Activated CD4-positive, alpha-beta T cell treated with anti-CD3 and anti-CD28 coated beads for 24 hours (primary cell): Measurements from ENCODE around the gene ADAMTSL3.
"Not testable (repeated sequence)": the region's sequence is repeated elsewhere in the genome, so short reads cannot be mapped to it uniquely, and the experiment has no call there.

ENCODE experiments used
- DNase-seq, 2 donors: peaks; one replicate each; pipeline ENCODE4 v3.0.0-alpha.2; 2020; ENCODE audit warnings: low read depth in 2 of 2

Gene ADAMTSL3

DNA sequence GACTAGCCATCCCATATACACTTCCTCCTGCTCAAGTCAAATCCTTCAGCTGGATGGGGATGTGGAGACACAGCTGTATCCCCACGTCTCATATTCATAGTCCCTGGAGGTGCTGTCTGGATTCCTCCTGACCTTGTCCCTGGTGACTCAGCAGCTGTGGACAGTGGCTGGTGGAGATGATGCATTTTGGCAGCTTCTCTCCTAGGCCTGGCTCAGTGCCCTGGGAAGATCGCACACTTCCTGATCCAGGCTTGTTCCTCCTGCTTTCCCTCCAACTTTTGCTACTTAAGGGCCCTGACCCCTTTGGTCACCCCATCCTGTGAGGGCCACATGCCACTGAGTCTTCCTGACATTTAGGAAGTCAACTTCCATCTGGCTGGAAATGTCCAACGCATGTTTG is 44.4 kb downstream of the ADAMTSL3 start:
- no peak for DNase-seq

DNA sequence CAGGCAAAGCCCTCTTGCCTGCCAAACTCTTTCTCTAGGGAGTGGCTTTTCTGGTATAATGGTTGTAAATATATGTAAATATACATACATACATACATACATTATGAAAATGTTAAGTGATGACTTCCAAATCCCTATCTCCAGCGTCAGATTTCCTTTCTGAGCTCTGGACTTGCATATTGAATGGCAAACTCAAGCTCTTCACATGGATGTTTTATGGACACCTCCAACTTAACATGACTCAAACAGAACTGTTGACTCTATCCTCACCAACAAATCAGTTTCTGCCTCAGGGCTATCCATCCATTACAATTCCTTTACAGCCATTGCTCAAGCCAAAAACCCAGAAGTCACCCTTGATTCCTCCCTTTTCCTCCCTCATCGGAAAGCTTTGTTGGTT is 45.1 kb downstream of the ADAMTSL3 start:
- no peak for DNase-seq

DNA sequence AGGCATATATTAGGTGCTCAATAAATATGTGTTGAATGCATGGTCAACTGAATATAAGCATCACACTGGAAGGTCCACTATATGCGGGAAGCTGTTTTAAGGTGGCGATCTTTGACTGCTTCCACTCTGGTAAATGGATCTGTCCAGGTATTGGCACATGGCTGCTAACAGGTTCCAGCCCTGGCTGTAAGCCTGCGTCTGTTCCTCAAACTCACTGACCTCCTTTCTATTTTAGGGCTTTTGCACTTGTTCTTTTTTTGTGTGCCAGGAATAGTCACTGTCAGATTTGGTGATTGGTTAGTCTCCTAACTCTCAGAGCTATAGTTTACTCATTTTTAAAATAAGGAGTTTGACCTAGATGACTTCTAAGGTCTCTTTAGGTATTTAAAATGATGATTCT is 46.2 kb downstream of the ADAMTSL3 start:
- no peak for DNase-seq

DNA sequence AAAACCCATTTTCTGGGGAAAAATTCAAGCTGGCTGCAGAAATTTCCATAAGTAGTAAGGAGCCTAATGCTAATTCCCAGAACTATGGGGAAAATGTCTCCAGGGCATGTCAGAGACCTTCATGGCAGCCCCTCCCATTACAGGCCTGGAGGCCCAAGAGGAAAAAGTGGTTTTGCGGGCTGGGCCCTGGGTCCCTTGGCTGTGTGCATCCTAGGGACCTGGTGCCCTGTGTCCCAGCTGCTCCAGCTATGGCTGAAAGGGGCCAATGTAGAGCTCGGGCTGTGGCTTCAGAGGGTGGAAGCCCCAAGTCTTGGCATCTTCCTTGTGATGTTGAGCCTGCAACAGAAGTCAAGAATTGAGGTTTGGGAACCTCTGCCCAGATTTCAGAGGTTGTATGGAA is 48.4 kb downstream of the ADAMTSL3 start:
- not testable (repeated sequence) for DNase-seq

DNA sequence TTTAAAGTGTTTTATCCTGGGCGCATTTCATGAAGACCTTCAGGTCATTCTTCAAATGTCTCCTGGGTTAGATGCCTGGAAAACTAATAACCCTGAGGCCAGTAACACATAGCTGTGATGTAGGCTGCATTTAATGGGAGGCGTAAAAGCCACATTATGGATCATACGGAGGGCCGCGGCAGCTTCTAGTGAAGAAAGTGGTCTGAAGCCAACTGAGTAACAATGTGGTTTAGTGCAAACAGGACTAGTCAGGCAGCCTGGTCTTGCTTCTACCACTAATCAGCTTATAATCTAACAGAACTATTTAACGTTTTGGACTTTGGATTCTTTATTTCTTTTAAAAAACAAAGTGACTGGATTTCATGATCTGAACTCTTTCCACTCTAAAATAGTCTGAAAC is 54.4 kb downstream of the ADAMTSL3 start:
- no peak for DNase-seq

DNA sequence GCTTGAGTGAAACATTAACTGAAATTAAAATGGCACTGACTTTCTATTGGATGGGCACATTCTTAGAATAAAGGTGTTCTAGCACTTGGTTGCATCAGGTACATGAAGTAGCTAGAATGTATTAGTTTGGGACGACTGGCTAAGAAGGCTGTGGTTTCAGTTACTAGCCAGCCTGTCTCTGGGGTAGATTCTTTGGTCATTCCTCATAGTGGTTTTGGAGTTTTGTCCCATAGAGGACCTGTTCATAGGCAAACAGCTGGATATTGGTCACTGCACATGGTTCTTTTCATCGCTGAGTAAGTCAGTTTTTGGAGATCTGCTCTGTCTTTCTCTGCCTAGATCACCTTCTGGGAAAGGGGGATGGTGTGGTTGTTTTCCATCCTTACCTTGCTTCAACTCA is 55.3 kb downstream of the ADAMTSL3 start:
- DNase-seq: no peak

DNA sequence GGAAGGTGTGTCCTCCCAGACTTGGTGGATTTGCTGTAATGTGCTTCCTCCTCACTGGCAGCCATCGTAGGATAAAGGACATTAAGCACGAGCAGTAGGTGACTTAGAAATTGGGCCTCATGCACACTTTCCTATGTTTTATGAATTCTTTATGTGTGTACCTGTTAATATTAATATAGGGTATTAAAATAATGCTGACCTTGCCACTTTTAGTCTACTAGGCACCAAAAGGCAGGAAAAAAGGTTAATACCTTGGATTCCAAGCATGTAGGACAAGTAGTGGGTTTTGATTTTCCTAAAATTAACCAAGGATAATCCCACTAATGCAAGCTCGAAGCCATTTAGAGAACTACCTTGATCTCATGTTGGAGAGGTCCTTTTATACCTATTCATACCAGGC is 55.9 kb downstream of the ADAMTSL3 start:
- no peak for DNase-seq

DNA sequence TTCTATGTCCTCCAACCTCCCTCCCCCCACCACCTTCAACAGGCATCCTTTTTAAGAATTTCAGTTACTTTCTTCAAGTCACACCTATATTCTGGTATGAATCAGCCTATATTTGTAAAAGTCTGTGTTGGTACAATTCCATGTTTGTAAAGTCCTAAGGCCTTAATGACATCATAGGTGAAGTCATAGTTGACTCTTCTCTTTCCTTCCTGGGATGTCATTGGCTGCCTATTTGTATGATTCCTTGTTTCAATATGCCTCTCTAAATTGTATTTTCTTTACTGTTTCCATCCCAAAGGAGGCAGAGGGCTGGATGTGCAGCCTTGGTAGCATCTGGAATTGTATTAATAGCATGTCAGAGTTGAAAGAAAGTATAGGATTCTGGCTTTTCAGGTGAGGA is 56.5 kb downstream of the ADAMTSL3 start:
- no peak for DNase-seq

DNA sequence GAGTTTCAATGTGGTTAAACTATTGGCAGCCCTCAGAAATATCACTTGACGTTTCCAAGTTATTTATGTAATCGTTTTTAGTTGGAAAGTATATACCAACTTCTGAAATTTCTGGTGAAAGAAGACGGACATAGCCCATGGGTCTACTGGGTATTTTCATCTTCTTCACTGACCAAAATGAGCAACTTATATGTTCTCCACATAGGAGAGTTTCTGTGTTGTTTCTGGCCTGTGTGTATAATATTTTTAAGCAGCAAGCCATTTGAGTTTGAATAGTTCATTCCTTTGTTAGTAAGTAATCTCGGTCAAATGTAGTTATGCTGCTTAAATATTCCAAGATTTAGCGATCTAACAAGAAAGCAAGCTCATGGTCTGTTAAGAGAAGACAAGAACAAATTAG is 57.3 kb downstream of the ADAMTSL3 start:
- no peak for DNase-seq

DNA sequence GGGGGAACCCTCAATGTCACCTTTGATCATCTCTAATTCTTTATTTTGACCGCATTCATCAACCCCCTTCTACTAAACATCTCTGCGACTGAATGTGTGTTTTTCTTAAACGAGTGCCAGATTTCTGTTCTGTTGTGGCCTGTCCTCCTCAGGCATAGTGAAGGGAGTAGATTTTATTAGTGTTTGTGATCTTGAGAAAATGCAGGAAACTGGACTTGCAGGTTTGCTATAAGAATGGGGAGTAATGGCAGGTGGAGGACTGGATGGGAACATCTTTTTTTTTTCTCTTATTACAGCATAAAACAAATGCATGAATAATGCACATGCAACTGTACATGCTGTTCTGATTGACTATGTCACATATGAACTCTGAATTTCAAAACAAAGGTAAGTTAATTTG is 59.3 kb downstream of the ADAMTSL3 start:
- no peak for DNase-seq

DNA sequence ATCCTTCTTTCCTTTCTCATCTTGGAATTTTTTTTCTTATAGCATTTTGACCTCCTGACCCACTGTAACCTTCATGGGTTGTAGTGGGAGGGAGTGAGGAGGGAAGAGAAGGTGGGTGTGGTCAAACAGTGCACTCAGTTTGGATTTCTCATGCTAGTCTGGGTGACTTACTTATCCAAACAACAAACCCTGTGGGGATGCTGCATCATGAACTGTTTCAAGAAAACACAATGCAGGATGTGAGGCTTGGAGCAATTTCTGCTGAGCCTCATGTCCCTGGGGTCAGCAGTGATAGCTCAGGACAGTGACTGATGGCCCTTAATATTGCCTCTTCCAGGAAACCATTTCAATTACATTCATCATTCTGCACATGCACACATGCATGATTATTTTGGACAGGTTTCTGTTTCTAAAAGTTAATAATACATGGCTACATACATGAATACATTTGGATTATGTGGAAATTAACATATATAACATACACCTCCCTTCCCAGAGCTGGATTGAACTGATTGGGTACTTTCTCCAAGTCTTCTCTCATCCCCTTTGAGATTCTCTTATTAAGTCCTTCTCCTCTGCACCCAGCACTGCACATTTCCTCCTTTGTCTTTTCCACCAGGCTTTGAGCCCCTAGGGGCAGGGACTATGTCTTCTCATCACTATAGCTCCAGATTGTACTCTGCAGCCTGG is 61.2 kb downstream of the ADAMTSL3 start:
- DNase-seq: no peak

DNA sequence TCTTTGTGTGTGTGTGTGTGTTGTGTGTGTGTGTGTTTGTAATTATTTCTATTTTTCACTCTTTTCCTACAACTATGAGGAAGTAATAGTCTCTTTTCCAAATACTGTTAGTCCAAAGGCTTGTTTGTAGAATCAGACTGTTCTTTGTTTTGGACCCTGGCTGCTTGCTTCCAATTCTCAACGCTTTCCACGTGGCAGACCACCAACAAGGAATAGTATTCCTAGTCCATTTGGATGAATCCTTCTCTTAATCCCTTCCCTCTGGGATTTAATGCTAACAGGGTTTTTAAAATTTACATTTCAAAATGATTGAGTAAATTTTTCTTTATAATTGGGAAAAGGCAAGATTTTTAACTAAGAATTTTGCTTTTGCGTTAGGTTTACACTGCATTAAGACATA is 62.7 kb downstream of the ADAMTSL3 start:
- DNase-seq: no peak

DNA sequence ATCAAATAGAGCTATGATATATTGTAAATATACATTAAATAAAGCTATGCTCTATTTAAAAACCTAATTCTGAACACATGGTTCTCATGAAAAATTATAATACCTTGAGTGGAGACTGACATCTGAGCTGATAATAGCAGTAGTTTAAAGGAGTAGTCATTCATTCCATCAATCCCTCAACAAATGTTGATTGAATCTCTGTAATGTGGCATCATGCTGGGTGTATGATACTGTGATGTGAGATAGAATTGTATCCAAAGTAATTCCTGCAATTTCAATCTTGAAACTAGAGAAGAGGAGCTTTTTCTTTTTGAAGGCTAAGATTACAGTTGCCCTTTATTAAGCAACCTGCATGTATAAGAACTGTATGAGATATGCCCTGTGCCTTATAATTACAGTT is 63.1 kb downstream of the ADAMTSL3 start:
- DNase-seq: no peak

DNA sequence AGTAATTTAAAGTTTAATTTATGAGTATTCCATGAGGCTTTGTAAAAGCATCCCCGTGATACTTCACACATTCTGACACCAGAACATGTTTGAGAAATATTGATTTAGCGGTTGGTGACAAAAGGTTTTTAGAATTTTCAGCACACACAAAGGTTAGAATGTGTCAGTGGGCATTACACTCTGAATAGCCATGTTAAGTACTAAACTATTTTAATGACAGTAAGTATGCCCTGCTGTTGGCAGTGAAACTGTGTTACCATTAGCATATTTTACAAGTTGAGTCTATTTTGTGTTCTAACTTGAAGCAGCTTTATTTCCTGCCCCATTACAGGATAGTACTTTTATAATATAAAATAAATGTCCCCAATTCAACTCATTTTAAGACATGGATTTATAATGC is 66.5 kb downstream of the ADAMTSL3 start:
- DNase-seq: no peak

DNA sequence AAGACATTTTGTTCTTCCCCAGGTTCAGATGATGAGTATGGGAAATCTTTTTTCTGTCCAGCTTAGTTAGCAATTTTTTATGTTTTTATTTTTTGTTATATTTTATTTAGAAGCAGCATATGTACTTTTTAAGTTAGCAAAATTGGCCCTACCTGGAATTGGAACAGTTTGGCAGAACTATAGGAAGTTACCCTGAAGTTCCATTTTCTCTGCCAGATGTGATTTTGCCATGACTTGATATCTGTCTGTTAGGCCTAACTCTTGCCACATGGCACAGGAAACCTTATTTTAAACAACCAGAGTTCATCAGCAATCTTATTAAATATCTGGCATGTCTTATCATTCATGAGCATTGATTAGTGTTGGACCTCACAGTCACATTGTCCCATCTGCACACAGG is 67.1 kb downstream of the ADAMTSL3 start:
- no peak for DNase-seq

DNA sequence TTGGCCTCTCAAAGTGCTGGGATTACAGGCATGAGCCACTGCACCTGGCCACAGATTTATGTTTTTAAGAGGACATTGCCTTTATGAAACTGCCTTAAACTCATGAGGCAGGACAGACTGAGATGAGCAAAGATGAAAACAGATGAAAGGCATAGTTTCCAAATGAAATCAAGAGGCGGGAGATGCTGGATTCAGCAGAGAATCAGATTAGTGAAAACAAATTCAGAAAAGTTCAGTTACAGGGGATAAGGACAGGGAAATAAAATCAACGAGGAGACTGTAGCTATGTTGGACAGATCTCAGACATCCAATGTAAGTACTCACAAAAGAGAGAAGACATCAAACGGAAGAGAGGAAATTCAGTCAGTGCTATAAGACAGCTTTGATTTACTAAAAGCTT is 68.1 kb downstream of the ADAMTSL3 start:
- no peak for DNase-seq

DNA sequence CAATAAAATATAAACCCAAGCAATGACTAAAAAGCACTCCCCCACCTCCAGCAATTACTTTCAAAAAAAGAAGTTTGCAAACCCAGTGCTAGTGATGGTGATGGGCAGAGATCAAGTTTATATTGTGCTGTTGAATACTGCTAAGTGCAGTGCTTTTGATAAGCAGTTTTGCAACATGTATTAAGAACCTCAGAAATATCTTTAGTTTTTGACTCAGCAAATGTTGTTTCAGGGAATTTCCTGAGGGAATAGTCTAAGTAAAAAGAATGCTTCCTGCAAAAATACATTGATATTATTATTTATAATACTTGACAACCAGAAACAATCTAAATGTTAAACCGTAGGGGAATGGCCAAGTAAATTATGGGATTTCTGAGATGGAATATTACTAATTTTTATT is 69.3 kb downstream of the ADAMTSL3 start:
- DNase-seq: no peak

DNA sequence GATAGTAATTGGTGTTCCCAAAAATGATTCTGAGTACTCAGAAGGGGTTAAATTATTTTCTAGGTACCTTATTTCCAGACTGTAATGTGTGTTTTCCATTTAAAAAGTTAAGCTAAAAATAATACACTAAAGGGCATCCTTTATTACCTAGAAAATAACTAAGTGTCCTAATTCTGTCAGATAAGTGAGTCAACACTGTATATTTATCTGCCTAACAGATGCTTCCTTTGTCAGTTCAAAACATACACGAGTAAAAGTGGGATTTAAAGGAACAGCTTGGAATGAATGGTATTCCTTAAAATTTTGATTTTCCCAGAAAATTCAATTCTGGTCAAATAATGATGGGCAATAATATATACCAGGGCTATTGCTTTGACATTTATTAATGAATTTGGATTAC is 78.3 kb downstream of the ADAMTSL3 start:
- DNase-seq: no peak

DNA sequence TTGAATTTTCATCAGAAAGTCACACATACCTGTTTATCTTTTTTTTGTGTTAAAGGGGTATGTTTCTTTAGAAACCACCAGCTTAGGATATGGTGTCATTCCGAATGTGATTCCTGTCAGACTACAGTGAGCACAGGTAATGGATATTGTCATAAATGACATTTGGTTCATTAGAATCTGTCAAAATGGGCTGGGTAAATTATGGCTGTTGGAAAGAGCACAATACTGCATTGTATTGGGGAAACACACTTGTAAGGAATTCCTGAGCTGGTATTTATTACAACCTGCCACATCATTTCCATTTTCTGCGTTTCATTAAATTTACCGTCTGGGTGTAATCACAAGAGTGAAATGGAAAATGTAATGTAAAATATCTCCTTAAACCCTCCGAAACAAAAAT is 78.8 kb downstream of the ADAMTSL3 start:
- DNase-seq: no peak

DNA sequence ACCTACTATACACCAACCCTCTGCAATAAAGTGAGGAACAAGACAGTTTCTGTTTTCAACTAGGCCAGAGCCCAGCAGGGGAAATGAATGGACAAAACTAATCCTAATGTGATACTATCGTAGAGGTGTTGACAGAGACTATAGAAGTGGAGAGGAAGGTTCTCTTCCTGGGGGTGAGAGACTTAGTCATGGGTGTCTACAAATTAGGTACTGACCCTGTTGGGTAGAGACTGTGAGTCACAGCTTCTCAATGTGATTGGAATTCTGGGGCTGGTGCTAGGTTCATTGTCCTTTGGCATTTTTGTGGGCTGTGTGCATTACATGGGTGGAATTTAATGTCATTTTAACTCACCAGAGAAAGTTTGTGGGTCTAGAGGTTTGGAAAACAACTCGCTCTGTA is 79.3 kb downstream of the ADAMTSL3 start:
- no peak for DNase-seq

DNA sequence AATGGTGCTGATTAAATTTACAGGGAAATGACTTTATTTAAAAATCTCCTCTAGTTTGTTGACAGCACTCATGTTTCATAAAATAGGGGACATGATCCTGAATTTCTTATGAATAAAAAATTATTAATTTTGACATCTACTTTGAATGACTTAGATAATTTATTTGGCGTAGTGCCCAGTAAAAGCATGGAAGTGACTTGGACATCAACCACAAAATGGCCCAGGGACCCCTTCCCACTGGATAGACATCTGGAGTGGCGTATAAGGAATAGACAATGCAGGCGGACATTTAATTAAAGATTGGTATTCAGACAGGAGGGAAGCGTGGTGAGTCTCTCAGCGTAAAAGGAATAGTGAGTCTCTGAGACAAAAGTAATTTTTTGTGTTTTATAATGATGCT is 79.8 kb downstream of the ADAMTSL3 start:
- no peak for DNase-seq

DNA sequence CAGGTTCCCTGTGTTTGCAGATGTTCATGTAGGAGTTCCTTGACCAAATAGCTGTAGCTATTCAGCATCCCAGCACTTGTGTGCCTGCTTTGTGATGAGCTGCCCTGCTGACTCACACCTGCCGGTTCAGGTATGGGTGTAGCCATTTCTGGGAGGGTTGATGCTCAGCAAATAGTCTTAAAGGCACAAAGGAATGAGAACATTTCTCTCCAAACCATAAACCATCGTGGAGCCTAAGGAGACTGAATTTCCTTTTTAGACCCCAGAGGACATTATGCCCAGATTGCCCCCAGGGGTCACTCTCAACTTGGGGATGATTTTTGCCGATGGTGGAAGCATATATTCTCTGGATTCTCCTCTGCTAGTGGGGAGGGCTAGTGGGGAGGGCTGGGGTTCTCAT is 80.6 kb downstream of the ADAMTSL3 start:
- DNase-seq: no peak

DNA sequence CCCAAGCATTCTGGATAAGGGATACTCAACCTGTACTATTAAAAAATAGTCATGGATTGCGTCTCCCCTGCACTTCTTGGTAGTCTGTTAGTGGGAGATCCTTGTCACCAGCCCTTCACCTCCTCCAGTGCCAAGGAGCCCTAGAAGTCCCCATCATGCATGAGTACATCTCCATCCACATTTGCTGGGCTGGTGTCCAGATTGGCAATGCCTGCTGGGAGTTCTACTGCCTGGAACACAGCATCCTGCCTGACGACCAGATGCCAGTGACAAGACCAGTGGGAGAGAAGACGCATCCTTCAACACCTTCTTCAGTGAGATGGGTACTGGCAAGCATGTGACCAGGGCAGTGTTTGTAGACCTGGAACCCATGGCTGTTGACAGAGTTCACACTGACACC is 85.7 kb downstream of the ADAMTSL3 start:
- DNase-seq: no peak

DNA sequence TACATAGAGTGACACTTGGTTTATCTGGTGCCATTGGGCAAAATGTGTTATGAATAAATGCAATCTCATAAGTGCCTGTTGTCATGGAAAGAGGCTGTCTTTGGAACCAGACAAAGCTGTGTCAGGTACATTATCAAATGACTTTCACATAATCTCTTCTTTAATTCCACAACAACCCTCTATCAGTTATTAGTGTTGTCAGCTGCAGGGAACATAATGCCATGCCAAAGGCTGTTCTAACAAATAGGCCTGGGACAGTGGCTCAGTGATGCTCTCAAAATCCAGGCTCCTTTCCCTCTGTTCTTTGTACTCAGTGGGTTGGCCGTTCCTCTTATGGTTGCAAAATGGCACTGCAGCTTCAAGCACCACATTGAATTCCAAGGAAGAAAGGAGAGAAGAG is 91.8 kb downstream of the ADAMTSL3 start:
- no peak for DNase-seq

DNA sequence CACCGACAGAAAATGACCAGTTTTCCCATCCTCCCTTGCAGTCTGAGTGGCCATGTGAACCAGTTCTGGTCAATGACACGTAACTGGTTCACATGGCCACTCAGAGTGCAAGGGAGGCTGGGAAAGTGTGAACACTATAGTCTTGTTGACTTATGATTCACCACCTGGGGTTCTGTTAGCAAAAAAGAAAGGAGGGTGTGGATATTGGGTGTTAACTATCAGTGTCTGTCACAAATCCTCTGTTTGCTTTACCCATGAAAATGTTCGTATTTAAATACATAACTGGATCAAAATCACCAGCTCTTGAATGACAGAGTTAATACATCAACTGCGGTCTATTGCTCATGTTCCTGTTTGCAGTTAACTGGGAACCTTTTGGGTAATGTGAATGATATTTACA is 92.3 kb downstream of the ADAMTSL3 start:
- no peak for DNase-seq
